Muscle of back (tissue), 11 donors: Measurements from ENCODE around the gene TIGD3. TPM values are rescaled to one million over a fixed set of nuclear protein-coding genes. Genes with fewer than 3 reads are reported as not detected.
"Not testable (repeated sequence)": the region's sequence is repeated elsewhere in the genome, so short reads cannot be mapped to it uniquely, and the experiment has no call there.

Experiments used
- DNase-seq, 3 donors: peaks; one replicate each; pipeline versions ENCODE4 v3.0.0 to v3.0.0-alpha.2; 2013
- polyA plus RNA-seq, 10 donors: library from polyadenylated mRNA; unstranded; fragments of 120-200 nt; gene quantifications; one replicate each; pipeline ENCODE4 v1.2.1, GENCODE V29; 2013; ENCODE audit not compliant: insufficient read length in 10 of 10

The TIGD3 gene
- polyA plus RNA-seq, 10 donors = 0.10 to 0.22 (median 0.19) TPM; not detected in 2

DNA sequence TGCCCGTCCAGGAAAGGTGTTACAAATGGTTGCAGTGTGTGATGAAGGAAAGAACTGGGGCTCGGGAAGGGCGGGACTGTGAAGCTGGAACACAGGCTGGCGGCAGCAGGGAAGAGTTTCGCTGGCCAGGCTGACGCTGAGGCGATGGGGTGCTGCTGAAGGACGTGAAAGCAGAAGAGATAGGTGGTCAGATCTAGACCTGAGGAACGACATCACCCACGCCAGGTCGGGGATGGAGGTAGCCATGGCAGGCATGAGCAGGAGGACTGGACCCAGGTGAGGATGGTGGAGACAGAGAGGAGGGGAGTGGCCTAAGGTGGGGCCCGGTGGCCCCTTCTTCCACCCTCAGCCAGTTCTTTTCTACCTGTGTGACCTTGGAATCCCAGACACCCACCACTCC is 30.7 kb upstream of the TIGD3 start:
- peak in 1 of 3 donors; percentile 42 for DNase-seq

DNA sequence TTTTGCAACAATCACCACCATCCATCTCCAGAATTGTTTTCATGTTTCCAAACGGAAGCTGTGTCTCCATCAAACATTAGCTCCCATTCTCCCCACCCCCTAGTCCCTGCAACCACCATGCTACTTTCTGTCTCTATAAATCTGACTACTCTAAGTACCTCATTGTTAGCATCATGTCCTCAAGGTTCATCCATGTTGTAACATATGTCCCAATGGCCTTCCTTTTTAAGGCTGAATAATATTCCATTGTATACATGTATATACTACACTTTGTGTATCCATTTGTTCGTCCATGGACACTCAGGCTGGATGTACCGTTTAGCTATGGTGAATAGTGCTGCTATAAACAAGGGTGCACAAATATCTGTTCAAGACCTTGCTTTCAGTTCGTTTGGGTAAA is 29.1 kb upstream of the TIGD3 start:
- no peak for DNase-seq

DNA sequence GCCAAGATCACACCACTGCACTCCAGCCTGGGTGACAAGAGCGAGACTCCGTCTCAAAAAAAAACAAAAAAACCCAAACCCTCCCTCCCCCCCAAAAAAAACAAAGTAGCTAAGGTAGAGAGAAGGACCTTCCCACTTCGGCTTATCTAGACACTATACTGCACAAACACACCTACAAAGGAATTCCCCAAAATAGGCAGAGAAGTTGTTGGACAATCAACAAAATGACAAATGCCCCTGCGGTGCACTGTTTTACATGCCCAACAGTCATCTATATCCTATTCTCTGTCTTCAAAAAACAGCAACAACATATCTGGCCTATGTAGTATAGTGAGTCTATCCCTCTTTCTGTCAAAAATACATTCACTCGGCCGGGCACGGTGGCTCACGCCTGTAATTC is 27.5 kb upstream of the TIGD3 start:
- DNase-seq = no peak

DNA sequence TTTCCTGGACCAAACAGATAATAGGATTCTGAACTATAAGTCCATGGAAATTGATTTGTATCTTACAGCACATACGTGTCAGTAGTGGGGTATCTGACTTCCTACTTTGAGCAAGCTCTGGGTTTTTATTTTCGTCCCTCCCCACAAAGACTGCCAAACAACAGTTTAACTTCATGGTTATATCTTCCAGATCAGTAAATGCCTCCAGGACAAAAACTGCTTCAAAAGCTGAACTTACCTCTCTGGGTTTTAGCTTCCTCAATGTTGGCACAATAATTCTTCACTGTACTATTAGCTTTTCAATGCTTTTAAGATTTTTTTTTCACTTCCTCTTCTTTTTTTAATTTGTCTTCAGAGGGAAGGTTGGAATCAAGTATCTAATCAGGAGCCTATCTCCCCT is 25.1 kb upstream of the TIGD3 start:
- no peak for DNase-seq

DNA sequence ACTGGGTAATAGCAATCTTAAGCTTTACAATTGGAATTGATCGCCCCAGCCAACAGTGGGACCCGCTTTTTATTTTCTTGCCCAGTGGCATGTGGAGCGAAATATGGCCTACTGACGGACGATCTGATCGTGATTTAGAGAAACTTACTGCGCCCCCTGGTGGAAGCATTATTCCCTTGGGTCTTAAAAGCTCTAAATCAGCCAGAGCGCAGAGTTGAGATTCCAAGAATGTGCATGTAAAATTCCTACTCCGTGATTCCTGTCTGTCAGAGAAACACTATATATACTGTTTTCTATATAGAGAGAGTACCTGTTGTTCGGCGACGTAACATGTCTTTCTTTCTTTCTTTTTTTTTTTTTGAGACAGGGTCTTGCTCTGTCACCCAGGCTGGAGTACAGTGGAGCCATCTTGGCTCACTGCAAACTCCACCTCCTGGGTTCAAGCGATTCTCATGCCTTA is 24.6 kb upstream of the TIGD3 start:
- DNase-seq = peak; percentile 91 to 93 (median 92)

DNA sequence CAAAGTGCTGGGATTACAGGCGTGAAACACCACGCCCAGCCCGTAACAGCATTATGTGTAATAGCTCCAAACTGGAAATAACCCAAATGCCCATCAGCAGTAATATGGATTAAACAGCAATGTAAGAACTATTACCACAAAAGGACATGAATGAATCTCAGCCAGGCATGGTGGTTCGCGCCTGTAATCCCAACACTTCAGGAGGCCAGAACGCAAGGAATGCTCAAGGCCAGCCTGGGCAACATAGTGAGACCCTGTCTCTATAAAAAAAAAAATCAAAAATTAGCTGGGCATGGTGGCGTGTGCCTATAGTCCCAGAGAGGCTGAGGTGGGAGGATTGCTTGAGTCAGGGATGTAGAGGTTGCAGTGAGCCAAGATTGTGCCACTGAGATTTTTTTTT is 24.0 kb upstream of the TIGD3 start:
- DNase-seq = no peak

DNA sequence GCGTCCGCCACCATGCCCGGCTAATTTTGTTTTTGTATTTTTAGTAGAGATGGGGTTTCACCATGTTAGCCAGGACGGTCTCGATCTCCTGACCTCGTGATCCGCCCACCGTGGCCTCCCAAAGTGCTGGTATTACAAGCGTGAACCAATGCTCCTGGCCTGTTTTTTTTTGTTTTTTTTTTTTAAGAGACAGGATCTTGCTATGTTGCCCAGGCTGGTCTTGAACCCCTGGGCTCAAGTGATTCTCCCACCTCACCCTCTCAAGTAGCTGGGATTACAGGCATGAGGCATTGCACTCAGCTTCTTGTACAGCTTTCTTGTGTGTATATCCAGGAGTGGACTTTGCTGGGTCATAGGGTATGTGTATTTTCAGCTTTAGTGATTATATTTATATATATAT is 22.0 kb upstream of the TIGD3 start:
- not testable (repeated sequence) for DNase-seq

DNA sequence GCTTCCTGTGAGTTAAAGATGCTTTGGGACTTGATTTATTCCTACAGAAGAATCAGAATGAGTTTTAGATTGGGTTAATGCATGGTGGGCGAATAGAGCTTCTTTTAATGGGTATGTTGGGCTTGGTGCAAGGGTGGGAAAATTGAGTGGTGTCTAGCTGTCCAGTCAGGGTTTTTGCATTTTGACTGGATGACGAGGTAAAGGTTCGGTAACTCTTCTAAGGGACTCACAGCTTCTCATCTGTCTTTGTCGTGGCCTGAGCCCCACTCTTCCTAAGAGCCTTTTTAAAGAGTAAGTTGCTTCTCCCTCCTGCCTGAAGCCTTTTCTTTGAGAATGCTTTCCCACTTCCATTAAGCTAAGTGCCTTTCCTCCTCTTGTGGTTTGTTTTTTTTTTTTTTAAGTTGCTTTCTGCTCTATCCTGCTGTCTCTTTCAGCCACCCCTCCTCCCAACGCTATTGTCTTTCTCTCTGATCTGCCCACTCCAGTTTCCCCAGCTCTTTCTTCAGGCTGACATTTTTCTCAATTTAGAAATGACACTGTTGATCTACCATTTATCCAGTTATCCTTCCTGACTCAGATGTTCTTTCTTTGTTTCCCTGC is 19.8 kb upstream of the TIGD3 start:
- DNase-seq = no peak

DNA sequence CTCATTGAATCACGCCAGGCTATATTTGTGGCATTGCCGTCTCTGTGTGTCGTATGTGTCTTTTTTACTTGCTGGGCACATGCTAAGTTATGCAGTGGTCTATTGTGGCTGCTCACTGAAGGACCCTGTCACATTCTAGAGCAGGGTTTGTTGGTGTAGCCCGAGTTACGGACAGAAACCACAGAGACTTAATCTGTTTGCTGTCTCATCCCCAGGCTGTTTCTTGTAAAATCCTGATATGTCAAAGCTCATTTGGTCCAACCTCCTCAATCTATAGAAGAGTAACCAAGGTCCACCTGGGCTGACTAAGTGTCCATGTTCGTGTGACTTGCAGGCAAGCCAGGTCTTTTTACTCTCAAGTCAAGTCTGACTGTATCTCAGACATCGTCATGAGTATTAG is 15.9 kb upstream of the TIGD3 start:
- no peak for DNase-seq

DNA sequence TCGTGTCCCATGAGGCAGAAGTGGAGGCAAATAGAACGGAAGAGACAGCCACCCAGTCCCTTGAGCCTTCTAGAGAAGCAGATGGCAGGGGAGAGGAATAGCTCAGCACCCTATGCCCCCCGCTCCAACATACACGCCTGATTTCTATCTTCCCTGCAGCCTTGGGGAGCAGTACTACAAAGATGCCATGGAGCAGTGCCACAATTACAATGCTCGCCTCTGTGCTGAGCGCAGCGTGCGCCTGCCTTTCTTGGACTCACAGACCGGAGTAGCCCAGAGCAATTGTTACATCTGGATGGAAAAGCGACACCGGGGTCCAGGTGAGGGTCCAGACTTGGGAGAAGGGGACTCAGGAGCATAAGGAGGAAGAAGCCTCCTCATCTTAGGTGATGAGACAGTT is 14.3 kb upstream of the TIGD3 start:
- DNase-seq = no peak

DNA sequence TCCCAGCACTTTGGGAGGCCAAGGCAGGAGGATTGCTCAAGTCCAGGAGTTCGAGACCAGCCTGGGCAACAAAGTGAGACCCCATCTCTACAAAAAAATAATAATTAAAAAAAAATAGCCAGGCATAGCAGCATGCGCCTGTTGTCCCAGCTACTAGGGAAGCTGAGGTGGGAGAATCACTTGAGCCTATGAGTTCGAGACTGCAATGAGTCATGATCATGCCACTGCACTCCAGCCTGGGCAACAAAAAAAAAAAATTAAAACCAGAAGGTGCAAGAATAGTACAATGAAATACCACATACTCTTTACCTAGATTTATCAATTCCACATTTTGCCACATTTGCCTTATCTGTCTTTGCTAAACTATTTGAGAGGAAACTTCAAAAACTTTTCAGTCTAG is 12.7 kb upstream of the TIGD3 start:
- no peak for DNase-seq

DNA sequence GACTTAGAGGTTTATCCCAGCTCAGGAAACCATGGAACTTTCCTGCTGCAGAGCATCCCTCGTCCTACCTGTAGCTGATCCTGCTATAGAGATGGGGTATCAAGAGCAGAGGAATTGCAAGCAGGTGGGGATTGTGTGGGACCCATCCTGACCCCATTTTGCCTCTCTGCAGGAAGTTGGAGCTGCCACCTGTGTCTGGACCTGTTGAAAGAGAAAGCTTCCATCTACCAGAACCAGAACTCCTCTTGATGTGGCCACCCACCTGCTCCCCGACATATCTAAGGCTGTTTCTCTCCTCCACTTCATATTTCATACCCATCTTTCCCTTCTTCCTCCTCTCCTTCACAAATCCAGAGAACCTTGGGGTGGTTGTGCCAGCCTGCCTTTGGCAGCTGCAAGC is 3.0 kb upstream of the TIGD3 start:
- DNase-seq = no peak

DNA sequence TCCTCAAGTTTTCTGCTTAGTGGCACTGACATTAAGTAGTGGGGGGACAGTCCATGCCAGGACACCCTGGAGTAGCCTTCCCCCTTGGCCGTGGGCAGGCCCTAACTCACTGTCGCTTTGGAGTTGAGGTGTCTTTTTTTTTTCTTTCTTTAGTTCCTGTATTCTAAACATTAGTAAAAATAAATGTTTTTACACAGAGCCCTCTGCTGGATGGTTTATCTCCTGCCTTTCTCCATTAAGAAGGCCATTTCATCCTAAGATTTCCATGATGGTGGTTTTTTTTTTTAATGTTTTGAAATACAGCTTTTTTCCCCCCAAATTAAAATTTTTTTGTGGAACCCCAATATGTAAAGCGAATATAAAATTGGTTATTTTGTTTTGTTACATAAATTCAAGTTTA is 1.8 kb upstream of the TIGD3 start:
- DNase-seq = peak in 1 of 3 donors; percentile 53

DNA sequence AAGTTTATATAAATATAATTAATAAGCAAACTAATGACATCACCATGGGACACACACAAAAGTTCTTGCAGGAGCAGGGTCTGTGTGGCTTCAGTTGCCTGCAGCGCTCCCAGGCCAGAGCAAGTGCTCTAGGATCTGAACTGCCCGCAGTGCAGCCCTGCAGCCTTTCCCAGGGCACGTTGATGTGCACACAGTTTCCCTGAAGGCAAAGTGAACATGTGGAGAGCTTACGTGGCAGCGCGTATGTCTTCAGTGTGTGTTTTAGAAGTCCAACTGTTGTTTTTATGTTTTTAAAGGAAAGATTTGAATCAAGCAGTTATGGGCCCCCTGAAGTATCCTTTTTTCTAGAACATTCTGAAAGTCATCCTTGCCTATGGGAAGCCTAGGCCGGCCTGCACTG is 1.2 kb upstream of the TIGD3 start:
- DNase-seq = no peak

DNA sequence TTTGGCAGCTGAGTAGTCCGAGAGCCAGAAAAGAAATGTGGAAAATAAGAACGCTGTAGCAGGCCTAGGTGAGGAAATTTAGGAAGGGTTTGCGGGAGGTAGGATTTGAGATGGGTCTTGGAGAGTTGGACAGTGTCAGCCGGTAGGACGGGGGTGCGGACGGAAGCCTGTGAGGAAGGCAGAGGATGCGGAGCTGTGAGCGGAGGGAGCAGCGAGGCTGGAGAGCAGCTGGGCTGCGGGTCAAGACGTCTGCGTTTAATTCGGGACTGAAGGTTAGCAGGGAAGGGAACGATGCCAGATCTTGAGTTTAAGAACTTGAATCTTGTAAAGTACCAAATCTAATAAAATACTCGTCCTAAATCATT is 669 bp upstream of the TIGD3 start:
- DNase-seq = no peak

DNA sequence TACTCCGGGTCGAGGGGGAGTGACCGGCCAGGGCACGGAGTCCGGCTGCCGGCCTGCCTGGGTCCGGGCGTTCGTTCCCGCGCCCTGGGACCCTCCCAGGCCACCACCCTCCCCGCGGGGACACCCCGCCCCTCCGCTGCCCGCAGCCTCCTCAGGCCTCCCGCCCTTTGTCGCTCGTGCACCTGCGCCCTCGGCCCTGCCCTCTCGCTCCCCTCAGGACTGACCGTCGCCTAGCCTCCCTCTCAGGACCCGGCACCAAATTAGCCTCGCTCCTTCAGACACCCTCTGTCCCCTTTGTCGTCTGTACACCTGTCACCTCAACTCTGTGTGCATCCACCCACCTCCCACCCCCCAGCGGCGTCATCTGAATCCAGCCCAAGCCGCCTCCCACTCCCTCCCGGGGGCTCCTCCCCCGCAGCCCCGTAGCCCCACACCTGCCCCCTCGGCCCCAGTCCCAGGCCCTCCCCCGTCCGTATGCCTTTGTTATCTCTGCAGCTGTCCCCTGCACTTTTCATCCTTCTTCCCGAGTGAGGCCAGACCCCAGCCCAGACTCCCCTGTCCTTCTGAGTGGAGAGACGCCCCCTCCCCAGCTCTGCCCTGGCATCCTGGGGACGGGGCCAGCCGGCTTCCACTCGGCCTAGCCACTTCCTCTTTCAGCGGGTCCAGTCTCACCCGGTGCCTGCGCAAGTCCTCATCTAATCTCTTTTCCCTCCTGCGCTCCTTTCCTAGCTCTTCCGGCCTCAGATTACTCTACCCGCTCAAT is 643 bp downstream of the TIGD3 start:
- peak in 1 of 3 donors; percentile 35 for DNase-seq

DNA sequence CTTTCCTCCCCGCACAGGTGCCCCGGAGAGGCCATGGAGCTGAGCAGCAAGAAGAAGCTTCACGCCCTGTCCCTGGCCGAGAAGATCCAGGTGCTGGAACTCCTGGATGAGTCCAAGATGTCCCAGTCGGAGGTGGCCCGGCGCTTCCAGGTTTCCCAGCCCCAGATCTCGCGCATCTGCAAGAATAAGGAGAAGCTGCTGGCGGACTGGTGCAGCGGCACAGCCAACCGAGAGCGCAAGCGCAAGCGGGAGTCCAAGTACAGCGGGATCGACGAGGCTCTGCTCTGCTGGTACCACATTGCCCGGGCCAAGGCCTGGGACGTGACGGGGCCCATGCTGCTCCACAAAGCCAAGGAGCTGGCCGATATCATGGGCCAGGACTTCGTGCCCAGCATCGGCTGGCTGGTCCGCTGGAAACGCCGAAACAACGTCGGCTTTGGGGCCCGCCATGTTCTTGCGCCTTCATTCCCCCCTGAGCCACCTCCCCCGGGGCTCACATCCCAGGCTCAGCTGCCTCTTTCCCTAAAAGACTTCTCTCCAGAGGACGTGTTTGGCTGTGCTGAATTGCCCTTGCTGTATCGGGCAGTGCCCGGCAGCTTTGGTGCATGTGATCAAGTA is 1.3 kb downstream of the TIGD3 start:
- peak in 2 of 3 donors; percentile 30 to 59 for DNase-seq

DNA sequence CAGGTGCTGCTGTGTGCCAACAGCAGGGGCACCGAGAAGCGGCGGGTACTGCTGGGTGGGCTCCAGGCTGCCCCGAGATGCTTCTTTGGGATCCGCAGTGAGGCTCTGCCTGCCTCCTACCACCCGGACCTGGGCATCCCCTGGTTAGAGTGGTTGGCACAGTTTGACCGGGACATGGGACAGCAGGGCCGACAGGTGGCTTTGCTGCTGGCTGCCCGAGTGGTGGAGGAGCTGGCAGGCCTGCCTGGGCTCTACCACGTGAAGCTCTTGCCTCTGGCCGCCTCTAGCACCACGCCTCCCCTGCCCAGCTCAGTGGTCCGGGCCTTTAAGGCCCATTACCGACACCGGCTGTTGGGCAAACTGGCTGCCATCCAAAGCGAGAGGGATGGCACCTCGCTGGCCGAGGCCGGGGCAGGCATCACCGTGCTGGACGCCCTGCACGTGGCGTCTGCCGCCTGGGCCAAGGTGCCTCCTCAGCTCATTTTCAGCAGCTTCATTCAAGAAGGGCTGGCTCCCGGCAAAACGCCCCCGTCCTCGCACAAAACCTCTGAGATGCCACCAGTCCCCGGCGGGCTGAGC is 1.9 kb downstream of the TIGD3 start:
- peak in 1 of 3 donors; percentile 33 for DNase-seq

DNA sequence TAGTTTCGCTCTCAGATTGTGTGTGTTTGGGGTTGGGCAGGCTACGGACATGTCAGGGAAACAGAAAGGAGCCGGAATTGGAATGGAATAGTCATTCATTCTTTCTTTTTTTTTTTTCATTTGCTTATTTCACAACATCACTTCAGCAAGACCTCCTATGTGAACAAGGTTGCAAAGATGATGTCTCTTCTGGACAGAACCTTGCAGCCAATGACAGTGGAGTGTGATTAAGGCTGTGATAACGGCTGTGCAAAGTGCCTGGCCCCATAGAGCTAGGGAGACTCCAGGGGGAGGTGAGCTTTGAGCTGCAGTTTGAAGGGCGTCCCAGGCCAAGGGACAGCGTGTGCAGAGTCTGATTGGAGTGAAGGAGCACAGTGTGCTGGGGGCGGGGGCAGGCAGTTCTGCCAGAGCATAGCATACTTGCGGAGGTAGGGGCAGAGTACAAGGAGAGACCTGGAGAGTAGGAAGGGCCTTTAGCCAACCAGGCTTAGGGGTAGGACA is 3.4 kb downstream of the TIGD3 start:
- no peak for DNase-seq

DNA sequence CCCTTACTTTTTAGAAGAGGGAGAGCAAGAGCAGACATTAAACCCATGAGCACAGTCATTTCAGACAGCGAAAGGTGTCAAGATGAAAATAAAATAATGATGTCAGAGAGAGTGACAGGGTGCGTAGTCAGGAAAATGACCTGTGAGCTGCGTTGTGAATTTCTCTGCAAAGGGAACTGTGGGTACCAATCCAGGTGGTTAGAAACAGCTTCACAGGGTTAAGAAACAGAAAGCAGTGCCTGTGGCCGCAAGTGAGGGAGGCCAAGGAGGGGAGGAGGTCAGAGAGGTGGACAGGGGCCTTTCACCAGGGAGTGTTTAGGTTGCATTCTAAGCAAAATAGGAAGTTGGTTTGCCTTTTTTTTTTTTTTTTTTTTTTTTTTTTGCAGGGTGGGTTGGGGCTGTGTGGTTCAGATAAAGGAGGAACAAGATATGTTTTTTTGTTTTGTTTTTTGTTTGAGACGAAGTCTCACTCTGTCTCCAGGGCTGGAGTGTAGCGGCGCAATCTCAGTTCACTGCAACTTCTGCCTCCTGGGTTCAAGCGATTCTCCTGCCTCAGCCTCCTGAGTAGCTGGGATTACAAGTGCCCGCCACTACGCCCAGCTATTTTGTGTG is 7.9 kb downstream of the TIGD3 start:
- DNase-seq = no peak

DNA sequence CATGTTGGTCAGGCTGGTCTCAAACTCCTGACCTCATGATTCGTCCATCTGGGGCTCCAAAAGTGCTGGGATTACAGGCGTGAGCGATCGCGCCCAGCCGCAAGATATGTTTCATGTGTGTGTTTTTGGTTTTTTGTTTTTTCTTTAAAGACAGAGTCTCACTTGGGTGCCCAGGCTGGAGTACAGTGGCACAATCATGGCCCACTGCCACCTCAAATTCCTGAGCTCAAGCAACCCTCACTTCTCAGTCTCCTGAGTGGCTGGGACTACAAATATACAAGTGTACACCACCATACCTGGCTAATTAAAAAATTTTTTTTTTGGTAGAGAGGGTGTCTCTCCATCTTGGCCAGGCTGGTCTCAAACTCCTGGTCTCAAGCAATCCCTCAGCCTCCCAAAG is 8.4 kb downstream of the TIGD3 start:
- no peak for DNase-seq

DNA sequence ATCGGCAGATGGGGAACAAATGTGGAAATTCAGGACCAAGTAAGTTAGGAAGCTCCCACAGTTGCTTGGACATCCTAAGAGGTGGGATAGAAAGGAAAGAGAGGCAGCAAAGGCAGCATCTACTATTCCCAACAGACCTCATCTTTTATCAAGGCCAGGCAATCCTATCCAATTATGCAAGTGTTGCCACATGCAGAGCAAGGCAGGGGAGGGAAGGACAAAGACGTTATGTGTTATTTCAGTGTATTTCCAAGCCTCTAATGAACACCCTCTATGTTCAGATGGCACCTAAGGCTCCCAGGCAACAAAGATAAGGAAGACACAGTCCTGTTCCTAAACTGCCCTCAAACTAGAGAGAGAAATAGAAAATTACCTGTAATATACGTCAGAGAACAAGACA is 9.2 kb downstream of the TIGD3 start:
- no peak for DNase-seq
